GM19324 (cell line): ENCODE measurements around the gene TRAPPC12.

ENCODE experiments used
- ATAC-seq: cut with Tn5 transposase; IDR thresholded peaks from one replicate; pipeline ENCODE4 v1.9.1; 2021; ENCODE audit warnings: mild to moderate bottlenecking, moderate library complexity; ENCODE audit not compliant: unreplicated experiment, low FRiP score

The TRAPPC12 gene

DNA sequence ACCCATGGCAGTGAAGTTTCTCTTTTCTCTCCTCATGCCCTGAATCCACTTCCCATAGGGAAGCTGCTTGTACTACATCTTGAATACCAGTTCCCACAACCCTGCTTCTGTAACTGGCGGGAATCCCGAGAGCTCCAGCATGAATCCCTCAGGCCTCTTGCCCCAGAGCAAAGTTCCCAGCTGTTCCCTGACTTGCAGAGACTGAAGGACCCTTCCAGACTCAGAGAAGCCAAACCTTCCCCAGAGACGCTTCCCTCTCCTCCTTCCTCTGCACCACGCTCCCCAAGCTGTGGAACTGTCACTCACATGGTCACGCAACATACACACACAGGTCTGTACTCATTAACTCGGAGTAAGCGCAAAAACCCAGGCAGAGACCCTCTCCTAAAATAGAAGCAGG lies 26.4 kb downstream of the TRAPPC12 start:
- ATAC-seq, result no peak

DNA sequence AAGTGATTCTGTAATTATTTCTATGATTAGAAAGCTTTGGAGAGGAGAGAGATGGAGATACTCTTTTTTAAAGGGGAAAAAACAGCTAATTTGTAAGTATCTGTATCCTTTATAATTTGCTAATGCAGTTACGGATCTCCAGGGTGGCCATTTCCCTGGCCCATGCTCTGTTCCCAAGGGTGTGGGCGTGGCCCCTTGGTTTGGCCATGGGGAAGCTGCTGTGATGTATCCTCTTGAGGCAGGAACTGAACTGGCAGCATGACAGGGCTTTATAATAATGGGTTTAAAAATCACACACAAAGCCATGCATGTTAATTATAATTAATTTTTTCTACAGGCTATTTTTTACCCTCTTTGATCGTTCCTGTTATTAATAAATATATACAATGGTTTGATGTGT lies 27.0 kb downstream of the TRAPPC12 start:
- ATAC-seq, result no peak

DNA sequence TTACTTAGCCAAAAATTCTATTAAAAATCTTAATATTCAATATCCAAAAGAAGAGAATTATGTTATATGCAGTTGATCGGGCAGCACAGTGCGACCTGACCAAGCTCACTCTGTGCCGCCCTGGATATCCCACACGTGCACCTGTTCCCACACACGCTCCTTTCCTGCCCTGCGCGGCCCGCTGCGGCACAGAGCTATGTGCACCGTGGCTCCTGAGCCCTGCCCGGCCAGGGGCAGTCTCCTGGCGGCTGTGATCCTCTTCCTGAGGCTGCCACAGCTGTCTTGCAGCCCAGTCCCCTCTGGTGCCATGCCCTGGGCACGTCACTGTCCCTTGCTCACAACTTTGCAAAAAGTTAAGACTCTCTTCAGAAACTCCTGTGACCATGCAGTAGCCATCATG lies 29.3 kb downstream of the TRAPPC12 start:
- no peak for ATAC-seq

DNA sequence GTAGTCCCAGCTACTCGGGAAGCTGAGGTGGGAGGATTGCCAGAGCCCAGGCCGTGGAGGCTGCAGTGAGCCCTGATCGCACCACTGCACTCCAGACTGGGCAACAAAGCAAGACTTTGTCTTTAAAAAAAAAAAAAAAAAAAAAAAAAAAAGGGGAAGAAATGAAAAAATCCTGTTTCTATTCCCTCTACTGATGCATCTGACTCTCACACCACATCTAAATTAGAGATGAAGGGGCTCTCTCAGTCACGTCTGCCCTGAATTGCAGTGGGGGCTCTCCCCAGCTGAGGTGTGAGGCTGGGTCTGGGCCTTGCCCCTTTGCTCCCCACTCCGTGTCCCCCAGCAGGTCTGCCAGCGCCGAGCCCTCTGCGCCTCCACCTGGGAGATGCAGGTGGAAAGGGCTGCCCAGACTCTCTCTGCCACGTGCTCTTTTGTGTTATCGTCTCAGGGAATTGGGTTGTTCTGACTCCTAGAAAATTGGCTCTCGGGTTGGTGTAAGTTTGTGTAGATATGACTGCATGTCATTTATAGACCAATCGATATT lies 30.2 kb downstream of the TRAPPC12 start:
- ATAC-seq, result no peak

DNA sequence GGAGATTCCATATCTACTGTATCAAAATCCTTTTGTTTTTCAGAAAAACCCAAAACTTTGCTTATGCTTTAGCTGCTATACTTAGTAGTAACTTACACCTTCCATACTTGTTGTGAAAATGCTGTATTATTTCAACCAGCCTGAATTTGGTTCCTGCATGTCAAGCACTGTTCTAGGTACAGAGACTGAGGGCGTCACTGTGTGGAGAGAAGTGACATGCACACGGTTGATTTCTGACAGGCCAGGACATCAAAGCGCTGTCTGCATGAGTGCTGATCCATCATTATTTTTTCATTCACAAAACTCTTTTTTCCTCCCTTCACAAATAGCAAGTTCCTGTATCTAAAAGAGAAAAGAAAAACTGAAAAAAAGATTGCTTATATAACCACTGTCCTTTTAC lies 31.6 kb downstream of the TRAPPC12 start:
- no peak for ATAC-seq

DNA sequence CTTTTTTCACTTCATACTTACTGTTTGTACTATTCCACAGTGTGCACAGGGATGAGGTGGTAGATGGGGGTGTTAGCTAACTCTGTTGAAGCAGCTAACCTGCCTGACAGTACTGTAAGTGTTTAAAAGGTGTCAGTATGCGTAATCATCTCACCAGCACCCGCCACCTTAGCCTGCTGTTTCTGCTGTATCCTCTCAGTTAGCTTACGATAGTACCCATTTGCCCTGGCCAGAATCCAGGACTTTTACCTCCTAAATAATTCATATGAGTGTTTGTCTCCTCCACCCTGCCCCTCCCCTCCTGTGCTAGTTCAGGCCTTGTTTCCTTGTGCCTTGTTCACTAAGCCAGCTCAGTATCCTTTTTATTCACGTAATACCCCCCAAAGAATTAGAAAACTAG lies 34.2 kb downstream of the TRAPPC12 start:
- no peak for ATAC-seq

DNA sequence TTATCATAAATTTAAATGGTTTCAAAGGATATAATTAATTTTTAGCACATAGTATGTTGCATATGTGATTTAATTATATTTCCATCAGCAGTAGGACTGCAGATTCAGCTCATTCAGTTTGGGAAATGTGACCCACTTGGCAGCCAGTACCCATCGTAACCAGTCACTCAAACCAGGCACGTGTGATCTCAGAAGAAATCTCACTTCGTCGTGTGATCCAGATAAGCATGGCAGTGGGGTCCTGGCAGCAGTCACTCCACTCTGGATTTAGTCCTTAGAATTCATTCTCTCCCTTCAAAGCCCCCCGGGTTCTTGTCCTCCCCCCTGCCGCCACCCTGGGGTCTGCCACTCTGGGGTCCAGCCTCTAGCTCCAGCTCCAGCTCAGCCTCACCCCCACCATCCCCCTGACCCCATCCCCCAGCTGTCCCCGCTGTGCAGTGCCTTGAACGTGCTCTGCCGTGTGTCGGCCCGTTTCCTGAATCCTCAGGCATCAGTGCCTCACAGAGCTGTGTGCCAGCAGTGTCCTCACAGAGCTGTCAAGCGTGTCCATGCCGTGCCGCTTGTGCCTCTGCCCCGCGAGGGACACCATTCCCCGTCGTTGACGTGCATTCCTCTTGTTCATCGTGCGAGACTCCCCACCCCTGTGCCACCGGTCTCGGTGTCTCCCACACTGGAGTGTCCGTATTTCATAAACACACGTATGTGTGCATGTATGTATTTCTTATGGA lies 34.8 kb downstream of the TRAPPC12 start:
- no peak for ATAC-seq

DNA sequence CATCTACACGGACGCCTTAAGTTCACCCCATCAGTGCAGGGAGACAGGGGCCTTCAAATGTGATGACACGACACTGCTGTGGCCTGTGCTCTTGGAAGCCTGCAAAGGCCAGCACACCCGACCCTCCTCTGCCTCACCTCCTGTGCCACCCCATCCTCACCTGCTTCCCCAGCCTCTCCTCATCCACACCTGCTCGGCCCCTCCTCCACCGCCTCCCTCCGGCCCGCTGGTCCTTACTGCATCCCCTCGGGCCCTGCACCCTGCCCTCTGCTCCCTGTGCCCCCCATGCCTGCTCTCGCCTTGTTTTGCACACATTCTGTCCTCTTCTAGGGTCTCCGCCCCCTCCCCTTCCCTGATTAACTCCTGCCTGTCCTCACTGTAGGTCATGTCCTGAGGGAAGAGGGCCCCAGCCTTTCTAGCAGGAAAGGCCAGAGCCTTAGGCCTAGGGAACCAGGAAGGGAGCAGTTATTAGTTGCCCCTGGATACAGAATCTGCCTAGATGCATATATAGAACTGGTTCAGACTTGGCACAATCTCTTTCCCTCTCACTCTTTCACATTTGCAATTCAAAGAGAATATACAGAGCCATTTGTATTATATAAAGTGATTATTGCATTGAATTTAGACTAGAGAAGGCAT lies 39.4 kb downstream of the TRAPPC12 start:
- ATAC-seq, result no peak

DNA sequence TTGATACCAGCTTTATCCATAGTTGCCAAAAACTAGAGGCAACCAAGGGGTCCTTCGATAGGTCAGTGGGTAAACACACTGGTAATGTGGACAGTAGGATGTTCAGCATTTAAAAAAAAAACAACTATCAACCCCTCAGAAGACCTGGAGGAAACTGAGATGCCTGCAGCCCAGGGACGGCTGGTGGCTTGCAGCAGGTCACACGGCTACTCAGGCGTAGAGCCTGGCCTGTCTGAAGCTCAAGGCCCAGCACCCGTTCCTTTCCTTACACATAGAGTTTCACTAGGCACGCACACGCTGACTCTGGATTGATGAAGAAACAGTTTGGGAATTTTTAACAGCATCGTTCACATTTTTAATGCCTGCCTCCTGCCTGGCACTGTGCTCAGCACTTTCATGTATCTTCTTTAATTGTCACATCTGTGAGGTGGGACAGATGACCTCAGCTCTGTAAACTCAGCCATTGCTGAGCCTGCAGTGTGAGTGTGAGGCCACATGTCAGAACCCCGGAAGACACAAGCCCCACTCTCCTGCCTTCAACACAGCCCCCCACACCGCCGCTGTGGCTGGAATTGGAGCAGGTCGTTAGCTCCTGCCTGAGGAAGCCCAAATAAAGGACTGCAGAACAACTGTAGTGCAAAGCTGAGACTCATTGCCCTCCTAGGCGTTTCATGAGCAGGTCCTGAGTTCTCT lies 40.7 kb downstream of the TRAPPC12 start:
- no peak for ATAC-seq

DNA sequence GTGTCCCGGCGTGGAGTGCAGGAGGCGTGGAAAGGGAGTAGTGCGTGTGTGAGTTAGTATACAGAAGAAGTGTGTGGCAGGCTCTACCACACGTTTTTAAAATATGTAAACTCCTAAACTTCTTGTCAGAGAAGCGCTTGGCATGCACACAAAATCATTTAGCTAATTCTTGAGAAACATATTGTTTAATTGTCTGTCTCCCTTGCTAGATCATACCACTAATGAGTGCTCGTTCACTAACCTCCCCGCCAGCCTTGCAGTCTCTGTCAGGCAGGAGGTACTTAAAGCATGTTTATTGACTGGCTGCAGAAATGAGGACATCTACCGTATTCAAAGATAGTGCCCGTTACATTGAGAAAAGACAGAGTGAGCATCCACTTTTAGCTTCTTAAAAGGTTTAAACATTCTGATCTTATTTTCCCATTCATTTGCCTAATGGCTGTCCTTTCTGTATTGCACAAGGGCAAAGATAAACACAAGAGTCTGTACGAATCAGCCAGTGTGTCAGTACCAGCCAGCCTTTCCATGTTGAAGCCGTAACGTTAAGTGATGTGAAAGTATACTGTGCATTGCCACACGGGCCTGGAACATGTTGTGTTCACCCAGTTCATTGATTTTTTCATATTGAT lies 41.4 kb downstream of the TRAPPC12 start:
- no peak for ATAC-seq

DNA sequence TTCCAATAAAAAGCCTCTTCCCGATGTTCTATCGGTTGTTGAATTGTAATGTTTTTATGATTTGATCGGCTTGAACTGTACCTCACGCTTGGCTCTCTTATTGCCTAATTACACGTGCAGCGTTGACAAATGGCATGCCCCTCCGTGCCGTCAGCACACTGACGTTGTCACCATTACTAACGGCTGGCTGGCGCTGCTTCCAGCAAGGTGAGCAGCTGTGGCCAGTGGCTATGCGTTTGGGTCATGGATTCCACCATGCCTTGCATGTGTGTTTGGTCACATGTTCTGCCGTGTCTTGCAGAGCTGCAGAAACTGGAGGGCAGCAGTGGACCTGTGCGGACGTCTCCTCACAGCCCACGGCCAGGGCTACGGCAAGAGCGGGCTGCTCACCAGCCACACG lies 42.1 kb downstream of the TRAPPC12 start:
- ATAC-seq, result no peak

DNA sequence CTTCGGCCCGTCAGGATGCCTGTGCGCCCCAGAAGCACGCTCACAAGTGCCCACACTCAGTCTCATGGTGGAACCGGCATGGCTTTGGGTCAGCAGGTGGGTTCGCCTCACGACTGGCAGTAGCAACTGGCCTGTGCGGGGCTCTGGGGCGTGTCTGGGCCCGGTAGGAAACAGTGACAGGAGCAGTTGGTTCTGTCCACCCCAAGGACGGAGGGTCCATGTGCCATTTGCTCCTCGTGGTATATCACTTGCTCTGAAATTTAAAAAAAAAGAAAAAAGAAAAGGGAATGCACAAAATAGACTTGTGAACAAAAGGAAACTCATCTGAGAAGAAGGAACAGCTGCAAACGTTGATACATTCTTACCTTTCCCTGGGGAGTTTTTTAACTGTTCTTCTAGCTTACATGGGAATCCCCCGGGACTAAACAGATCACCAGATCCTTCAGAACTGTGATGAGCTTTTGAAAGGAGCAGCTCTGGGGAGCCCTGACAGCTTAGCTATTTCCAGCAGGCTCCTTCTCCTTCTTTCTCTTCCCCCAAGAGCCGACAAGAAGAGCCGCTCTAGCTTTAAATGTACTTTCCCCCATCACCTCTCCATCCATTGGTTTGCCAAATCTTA lies 42.8 kb downstream of the TRAPPC12 start:
- ATAC-seq, result no peak

DNA sequence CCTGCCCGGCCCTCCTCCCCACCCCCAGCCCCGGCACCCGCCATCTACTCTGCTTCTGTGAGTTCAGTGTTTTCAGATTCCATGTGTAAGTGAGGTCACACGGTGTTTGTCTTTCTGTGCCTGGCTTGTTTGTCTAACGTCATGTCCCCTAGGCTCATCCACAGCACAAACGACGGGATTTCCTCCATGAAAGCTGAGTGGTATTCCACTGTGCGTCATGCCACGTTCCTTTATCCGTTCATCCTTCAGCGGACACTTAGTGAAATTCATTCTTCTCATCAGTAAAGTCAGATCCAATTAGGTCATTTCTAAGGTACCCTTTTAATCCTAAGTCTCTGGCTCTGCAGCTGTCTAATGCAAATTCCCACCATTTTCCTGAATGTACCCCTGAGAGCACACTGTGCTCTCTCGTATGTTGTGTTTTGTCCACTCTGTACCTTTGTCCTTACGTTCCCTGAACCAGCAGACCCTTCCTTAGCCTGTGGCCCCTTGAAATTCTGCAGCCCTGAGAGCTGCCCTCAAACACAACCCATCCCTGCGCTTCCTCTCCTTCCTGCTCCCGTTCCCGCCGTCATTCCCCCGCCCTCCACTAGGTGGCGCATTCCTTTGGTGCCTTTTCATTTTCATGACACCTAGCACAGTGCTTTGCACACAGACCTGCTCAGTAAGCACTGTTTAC lies 44.1 kb downstream of the TRAPPC12 start:
- no peak for ATAC-seq

DNA sequence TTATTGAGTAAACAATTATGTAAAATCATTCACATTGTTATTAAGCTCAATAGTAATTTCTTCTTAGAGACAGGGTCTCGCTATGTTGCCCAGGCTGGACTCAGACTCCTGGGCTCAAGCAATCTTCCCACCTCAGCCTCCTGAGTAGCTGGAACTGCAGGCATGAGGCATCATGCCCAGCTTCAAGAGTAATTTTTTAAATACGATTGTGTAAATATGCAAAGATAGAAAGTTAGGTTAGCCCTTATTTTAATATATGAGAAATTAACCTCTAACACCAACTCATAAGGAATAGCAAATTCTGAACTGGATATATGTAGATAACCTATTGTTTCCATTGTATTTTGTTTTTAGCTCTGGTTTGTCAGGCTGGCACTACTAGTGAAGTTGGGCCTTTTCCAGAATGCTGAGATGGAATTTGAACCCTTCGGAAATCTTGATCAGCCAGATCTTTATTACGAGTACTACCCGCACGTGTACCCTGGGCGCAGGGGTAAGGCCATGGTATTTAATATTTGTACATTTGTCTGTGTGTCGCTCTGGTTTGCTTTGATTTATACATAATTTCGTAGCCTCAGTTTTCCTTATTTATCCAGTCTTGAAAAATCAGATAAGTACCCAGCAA lies 44.8 kb downstream of the TRAPPC12 start:
- no peak for ATAC-seq

DNA sequence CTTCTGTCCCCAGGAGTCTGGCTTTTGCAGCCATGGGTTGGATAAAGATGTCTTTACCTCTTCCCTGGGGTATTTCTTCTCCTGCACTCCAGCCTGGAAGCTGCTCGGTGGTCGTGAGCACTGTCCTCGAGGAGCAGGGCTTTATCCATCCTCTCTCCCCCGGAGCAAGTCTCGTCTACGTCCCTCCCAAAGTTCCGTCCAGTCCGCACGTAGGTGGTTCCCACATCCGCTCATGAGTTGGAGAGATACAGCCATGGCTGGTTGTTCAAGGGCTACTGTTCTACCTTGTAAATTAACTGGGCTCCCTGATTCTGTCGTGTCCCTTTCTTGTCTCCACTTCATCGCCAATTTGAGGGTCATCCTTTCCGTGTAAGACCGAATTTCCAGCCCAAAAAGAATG lies 47.1 kb downstream of the TRAPPC12 start:
- ATAC-seq, result no peak

DNA sequence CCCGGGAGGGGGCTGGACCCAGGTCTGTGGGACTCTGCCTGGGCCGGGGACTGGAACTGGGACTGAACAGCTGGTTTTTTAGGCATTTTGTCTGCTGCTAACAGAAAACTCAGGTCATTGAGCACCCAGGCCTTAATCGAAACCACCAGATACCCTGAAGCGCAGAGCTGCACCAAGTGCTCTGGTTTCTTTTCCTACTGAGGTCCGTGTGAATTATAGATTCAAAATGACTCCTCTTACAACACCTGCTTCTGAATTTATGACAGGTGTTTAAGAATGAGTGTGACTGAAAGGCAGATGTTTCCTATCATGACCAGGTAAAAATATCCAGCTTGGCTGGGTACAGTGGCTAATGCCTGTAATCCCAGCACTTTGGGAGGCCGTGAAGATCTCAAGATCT lies 47.8 kb downstream of the TRAPPC12 start:
- no peak for ATAC-seq

DNA sequence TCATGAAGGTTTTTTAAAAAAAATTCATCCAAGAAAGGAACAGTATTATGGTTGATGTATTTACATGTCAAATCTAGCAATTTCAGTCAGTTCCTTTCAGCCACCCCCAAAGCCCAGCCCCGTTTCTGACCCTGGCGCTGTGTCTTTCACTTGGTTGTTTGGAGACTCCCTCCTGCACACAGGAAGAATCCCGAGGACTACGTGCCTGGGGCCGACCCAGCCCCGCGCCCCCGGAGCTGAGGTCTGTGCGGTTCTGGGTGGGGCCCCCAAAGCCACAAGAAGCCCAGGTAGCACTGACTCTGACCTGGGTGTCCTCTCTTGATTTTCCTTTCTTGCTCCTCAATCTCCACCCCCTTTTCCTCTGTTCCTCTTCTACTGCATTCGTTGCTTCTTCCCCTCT lies 49.1 kb downstream of the TRAPPC12 start:
- no peak for ATAC-seq

DNA sequence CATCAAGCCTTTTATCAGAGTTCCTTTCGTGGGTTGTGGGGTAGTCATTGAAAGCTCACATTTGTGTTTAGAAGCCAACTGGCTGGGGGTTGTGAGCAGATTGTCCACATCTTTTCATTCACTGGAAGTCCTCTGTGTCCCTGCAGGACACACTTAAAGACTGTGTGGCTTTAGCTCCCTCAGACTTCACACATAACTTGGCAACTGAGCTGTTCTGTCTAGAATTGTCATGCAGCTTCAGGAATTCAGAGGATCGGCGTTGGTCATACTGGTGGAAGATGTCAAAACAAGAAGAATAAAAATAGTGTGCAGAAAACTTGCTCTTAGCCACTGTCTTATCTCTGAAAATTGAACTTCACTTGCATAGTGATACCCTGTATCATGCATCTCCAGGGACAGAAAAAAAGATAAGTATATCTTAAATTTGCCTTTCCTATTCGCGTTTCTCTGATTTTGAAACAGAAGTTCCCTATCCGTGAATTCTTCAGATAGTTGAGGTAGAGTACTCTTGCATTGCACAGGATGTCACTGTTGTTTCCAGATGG lies 49.6 kb downstream of the TRAPPC12 start:
- no peak for ATAC-seq

DNA sequence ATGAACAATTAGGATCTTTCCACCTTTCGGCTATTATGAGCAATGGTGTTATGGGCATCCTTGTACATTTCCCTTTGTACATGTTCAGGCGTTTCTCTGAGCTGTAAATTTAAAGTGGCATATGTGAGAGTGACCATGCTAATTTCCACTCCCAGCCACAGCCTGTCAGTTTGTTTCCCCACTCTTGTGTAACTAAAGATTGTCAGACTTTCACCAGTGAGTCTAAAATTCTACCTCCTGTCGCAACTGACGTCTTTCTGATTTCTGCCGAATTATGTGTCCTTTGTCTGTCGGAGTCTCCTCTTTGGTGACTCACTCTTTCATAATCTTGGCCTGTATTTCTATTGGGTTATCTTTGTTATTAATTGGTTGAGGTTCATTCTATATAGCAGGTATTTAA lies 50.7 kb downstream of the TRAPPC12 start:
- ATAC-seq, result no peak
